Tibial nerve (tissue), 3 donors: ENCODE measurements around the gene SMYD3.

Source experiments
- CTCF ChIP-seq, 5 experiments: fragments of 200-600 bp in 3 of 5; fragments of 450-650 bp in 2 of 5; sonication (generic) in 3 of 5; IDR thresholded peaks; one replicate each; pipeline ENCODE4 v1.5.1; 2016 to 2019; ENCODE audit warnings: antibody characterized with exemption in 5 of 5, mild to moderate bottlenecking in 3 of 5, moderate library complexity in 2 of 5
- POLR2A ChIP-seq, 2 donors: fragments of 450-650 bp; IDR thresholded peaks; one replicate each; pipeline ENCODE4 v1.6.1; 2017; ENCODE audit warnings: antibody characterized with exemption in 2 of 2, mild to moderate bottlenecking in 2 of 2, moderate library complexity in 2 of 2

GRCh38 chr1:246258250-246258649, 248.8 kb downstream of the SMYD3 start:
- TF ChIP-seq CTCF (IDR thresholded peaks at IDR 0.05): no peak
- no peak for TF ChIP-seq POLR2A (IDR thresholded peaks at IDR 0.05)
